Astrocyte (in vitro differentiated cells and primary cell): ENCODE data around the gene AGBL4. TPM values are rescaled to one million over a fixed set of nuclear protein-coding genes. Genes with fewer than 3 reads are reported as not detected.

Experiments used
- DNase-seq: peaks from one replicate; pipeline ENCODE4 v3.0.0-alpha.2; 2010; ENCODE audit warnings: low read depth
- FAIRE-seq: peaks from 2 replicates; lab custom pipeline; 2011; peaks lifted over from hg19 to GRCh38; lab: Jason Lieb, UNC
- H2AFZ ChIP-seq: 2 replicates; pipeline ENCODE4 v1.6.0; 2012; ENCODE audit warnings: low read depth, low read length, inconsistent platforms
- H3K27ac ChIP-seq: 2 replicates; pipeline ENCODE4 v1.5.1; 2011; ENCODE audit warnings: low read depth, low read length, inconsistent platforms
- H3K27me3 ChIP-seq: 2 replicates; pipeline ENCODE4 v1.6.0; 2011; ENCODE audit warnings: low read length, inconsistent platforms; ENCODE audit not compliant: insufficient read depth
- H3K36me3 ChIP-seq: 2 replicates; pipeline ENCODE4 v1.5.1; 2011; ENCODE audit warnings: low read length, inconsistent platforms; ENCODE audit not compliant: insufficient read depth
- H3K4me1 ChIP-seq: 2 replicates; pipeline ENCODE4 v1.5.1; 2011; ENCODE audit warnings: low read length, inconsistent platforms; ENCODE audit not compliant: insufficient read depth
- H3K4me2 ChIP-seq: 2 replicates; pipeline ENCODE4 v1.6.0; 2012; ENCODE audit warnings: low read length, inconsistent platforms
- H3K4me3 ChIP-seq: 2 replicates; pipeline ENCODE4 v1.5.1; 2011; ENCODE audit warnings: low read depth, mild to moderate bottlenecking, low read length, inconsistent platforms; ENCODE audit not compliant: insufficient read depth
- H3K79me2 ChIP-seq: 2 replicates; pipeline ENCODE4 v1.6.0; 2012; ENCODE audit warnings: mild to moderate bottlenecking, low read length, inconsistent platforms; ENCODE audit not compliant: insufficient read depth
- H3K9ac ChIP-seq: 2 replicates; pipeline ENCODE4 v1.6.0; 2012; ENCODE audit warnings: mild to moderate bottlenecking, low read length, inconsistent platforms
- H3K9me3 ChIP-seq: 2 replicates; pipeline ENCODE4 v1.5.1; 2012; ENCODE audit warnings: low read depth, mild to moderate bottlenecking, low read length, inconsistent platforms; ENCODE audit not compliant: insufficient read depth
- H4K20me1 ChIP-seq: 2 replicates; pipeline ENCODE4 v1.6.0; 2012; ENCODE audit warnings: low read length, inconsistent platforms; ENCODE audit not compliant: insufficient read depth
- H3K27ac Mint-ChIP-seq: one replicate; pipeline ENCODE4 v1.8.0; 2021; ENCODE audit warnings: mild to moderate bottlenecking, mixed read lengths; ENCODE audit not compliant: unreplicated experiment
- H3K27me3 Mint-ChIP-seq: one replicate; pipeline ENCODE4 v1.8.0; 2021; ENCODE audit warnings: low read depth, mixed read lengths; ENCODE audit not compliant: unreplicated experiment
- H3K36me3 Mint-ChIP-seq: one replicate; pipeline ENCODE4 v1.8.0; 2021; ENCODE audit warnings: low read depth, mixed read lengths; ENCODE audit not compliant: unreplicated experiment
- H3K4me1 Mint-ChIP-seq: one replicate; pipeline ENCODE4 v1.8.0; 2021; ENCODE audit warnings: low read depth, mixed read lengths; ENCODE audit not compliant: unreplicated experiment
- H3K4me3 Mint-ChIP-seq: one replicate; pipeline ENCODE4 v1.8.0; 2021; ENCODE audit warnings: mild to moderate bottlenecking, moderate library complexity, mixed read lengths; ENCODE audit not compliant: unreplicated experiment
- H3K9me3 Mint-ChIP-seq: one replicate; pipeline ENCODE4 v1.8.0; 2021; ENCODE audit warnings: mild to moderate bottlenecking, mixed read lengths; ENCODE audit not compliant: unreplicated experiment
- CTCF ChIP-seq: IDR thresholded peaks from 2 replicates; pipeline ENCODE4 v1.5.1; 2011; ENCODE audit warnings: low read depth, mild to moderate bottlenecking, inconsistent platforms, low read length, moderate library complexity; ENCODE audit not compliant: insufficient read depth
- EZH2 ChIP-seq: IDR thresholded peaks from 2 replicates; pipeline ENCODE4 v1.6.1; 2012; ENCODE audit warnings: mild to moderate bottlenecking, low read length, inconsistent platforms; ENCODE audit not compliant: insufficient read depth
- total RNA-seq: library from RNA; stranded (reverse); gene quantifications from 2 replicates; pipeline ENCODE4 v1.2.1, GENCODE V29; 2021

Gene AGBL4
- total RNA-seq, 1 donor from 2014 or later: not detected

DNA sequence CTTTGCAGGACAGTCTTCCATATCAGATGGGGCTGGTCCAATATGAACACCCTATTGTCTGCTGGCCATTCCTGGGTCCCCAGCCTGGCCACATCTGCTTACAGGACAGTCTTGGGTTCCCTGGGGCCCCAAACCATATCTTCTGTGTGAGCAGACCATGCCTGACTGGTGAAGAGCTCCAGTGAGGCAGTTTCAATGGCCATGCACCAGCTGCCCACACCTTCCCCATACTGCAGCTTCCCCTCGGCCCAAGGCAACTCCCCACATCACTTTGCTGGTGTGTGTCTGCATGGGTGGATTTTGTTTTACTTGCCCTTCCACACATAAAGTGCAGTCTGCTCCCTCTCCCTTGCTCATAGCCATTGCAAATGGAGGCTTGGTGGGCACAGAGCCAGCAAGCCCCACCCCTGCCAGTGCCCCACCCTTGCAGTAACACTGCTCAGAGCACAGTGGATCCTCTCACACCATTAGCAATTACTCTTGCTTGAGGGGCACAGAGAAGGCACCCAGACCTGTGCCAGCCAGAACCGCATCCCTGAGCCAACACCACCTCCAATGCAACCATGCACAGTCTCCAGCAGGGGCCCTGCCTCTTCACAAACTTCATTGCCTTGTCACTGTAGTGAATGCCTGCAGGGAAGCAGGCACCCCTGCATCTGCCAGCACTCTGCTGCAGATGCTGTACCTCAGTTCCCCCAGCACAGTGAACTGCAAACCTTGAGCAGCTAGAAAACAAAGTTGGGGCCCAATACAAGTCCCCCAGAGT, 772.6 kb downstream of the AGBL4 start:
- H4K20me1 ChIP-seq: no peaks in the 10 kb centered on the region
- no peaks in the 10 kb centered on the region for H3K27me3 ChIP-seq
- FAIRE-seq: no peak
- H3K4me3 ChIP-seq: no peak overlapping the region
- H3K9ac ChIP-seq: no peak overlapping the region
- no peak overlapping the region for H3K4me2 ChIP-seq
- no peak overlapping the region for H3K27ac ChIP-seq
- H3K4me3 Mint-ChIP-seq: no peak overlapping the region
- H3K27me3 Mint-ChIP-seq: no peaks in the 10 kb centered on the region
- H3K4me1 ChIP-seq: no peaks in the 10 kb centered on the region
- no peaks in the 10 kb centered on the region for H3K4me1 Mint-ChIP-seq
- no peak overlapping the region for H2AFZ ChIP-seq
- TF ChIP-seq CTCF: no peak
- TF ChIP-seq EZH2: no peak
- H3K79me2 ChIP-seq: no peaks in the 10 kb centered on the region
- no peaks in the 10 kb centered on the region for H3K9me3 ChIP-seq
- no peak for DNase-seq
- H3K36me3 ChIP-seq: no peaks in the 10 kb centered on the region
- peaks cover 11% of the 10 kb centered on the region for H3K9me3 Mint-ChIP-seq
- no peaks in the 10 kb centered on the region for H3K36me3 Mint-ChIP-seq
- no peak overlapping the region for H3K27ac Mint-ChIP-seq

DNA sequence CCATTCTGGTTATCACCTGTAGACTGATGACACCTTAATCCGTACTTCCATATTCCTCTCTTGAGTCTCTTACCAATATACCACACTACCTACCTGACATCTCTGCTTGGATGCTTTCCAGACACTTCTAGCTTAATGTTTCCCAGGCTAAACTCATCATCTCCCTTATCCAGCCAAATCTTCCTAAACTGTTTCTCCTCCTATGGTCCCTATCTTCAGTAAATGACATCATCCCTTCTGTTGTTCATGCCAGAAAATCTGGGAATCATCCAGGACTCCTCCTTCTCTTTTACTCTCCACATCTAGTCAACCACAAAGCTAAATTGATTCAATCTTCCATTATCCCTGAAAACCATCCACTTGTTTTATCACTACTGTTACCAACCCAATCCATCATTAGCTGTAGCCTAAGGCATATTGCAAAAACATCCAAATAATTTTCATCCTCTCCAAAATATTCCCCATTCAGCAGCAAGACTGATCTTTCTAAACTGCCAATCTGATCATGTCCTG, 783.0 kb downstream of the AGBL4 start:
- no peaks in the 10 kb centered on the region for H3K9me3 ChIP-seq
- H3K4me1 Mint-ChIP-seq: no peaks in the 10 kb centered on the region

More for the DNA sequence above, 783.0 kb downstream of the AGBL4 start:
- H3K9me3 Mint-ChIP-seq: peaks cover 3% of the 10 kb centered on the region
- FAIRE-seq (no peak), DNase-seq (no peak)
- H3K4me2 ChIP-seq: no peak overlapping the region
- H2AFZ ChIP-seq: no peak overlapping the region
- no peak overlapping the region for H3K4me3 ChIP-seq
- no peak for TF ChIP-seq EZH2
- no peak for TF ChIP-seq CTCF
- H3K27me3 Mint-ChIP-seq: no peaks in the 10 kb centered on the region
- no peak overlapping the region for H3K9ac ChIP-seq
- H3K79me2 ChIP-seq: no peaks in the 10 kb centered on the region
- no peaks in the 10 kb centered on the region for H3K36me3 ChIP-seq
- H4K20me1 ChIP-seq: no peaks in the 10 kb centered on the region
- no peaks in the 10 kb centered on the region for H3K4me1 ChIP-seq
- H3K27ac Mint-ChIP-seq: no peak overlapping the region
- no peak overlapping the region for H3K4me3 Mint-ChIP-seq
- no peaks in the 10 kb centered on the region for H3K27me3 ChIP-seq
- H3K27ac ChIP-seq: no peak overlapping the region
- H3K36me3 Mint-ChIP-seq: no peaks in the 10 kb centered on the region
